Measurements from ENCODE around the gene CD5L.

CD5L gene

DNA sequence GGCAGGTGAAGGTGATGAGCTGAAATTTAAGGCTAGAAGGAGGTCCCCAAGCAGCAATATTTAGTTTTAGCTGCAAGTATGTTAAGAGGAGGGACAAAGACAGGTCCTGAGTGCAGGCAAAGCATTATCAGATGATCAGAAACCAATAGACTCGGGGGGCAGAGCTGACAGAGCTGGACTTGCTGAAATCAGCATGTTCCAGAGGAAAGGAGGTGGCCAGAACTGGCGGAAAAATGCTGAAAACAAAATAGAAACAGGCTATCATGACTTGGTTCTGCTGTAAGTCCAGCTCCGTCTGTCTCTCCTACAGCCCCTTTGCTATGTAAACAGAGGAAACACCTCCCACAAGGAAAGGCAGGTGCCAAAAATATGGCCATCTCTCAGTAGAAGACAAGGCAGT, at the start of gene CD5L:
Gene CD5L, minus strand, starts transcription at position 101 of the 400 bp plus-strand sequence. CDS start 107 bp downstream, outside the sequence.
- no peak for DNase-seq (ENCODE audit: low read depth in 2 of 2)

DNA sequence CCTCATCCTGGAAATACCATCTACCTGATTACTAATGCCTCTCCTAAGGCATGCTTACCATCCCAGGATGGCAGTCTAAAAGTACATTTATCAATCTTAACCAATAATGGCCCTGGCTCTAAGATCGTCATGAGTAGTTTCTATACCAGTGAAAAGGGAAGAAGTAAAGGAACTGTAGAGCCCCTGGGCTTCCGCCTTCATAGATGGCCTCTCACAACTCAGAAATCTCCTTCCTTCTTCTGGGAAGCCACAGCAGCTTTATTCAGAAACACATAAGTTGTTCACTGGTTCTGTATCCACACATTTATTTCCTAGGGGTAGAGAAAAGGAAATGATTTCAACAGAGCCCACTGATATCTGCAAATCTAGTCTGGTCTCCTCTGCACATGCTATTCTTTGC, 41.0 kb upstream of the CD5L start:
- no peak for DNase-seq (ENCODE audit: low read depth in 2 of 2)

DNA sequence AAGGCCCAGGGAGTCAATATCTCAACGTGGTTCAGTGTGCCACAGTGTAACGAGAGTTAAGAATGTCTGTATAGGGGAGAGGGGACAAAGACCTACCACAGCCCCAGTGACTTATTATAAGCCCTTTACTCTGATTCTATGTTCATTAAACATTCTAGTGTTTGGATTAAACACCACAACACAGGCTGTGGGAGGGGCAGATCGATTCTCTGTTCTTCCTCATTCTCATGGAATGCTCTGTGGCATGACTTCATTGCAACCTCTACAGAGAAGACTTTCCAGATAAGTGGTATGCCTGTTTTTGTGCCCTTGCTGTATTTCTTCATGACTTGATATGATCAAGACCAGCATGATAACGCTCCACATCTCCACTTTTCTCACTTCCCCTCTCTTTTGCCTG, 39.0 kb upstream of the CD5L start:
- DNase-seq (ENCODE audit: low read depth in 2 of 2) = no peak

DNA sequence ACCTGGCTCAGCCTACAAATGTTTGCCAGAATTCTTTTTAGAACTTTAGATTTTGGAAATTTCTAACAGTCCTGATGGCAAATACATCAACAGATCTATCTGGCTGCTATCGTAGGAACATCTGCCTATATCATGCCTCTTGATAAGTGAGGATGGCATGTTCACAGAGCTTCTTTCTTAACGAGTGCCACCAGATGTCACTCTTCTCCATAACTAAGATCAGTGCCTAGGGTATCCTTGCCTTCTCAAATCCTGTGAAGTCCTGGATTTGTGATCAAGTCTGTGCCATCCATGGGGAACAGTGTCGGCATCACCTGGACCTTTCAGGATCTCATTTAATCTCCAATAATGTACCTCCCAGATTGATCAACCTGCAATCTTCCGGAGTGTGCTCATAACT, 36.5 kb upstream of the CD5L start:
- DNase-seq (ENCODE audit: low read depth in 2 of 2) = no peak

DNA sequence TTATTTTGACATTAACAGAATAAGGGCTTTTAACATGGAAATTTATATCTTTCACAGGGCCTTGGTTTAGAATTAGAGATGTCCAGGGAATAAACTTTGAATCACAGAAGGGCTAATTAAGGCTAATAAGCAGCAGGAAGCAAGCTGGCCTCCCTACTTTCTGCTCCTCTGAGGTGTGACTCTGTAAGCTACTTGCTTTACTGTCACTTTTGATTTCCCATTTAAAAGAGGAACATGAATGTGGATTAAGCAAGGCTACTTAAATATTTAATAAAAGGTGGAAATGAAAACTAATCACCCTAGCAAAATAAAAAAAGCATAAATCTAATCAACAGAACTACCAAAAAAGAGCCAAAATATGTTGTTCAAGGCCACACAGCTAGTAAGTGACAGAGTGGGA, 28.9 kb upstream of the CD5L start:
- no peak for DNase-seq (ENCODE audit: low read depth in 2 of 2)

DNA sequence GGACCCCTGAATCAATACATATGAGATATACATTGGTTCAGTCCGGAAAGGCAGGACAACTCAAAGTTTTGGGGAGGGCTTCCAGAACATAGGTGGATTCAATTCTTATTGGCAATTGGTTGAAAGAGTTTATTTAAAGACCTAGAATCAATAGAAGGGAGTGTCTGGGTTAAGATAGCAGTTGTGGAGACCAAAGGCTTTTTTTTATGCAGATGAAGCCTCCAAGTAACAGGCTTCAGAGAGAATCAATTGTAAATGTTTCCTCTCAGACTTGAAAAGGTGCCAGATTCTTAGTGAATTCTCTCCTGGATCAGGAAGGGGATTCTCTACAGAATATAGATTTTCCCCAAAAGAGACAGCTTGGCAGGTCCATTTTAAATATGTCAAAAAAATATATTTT, 27.0 kb upstream of the CD5L start:
- no peak for DNase-seq (ENCODE audit: low read depth in 2 of 2)

DNA sequence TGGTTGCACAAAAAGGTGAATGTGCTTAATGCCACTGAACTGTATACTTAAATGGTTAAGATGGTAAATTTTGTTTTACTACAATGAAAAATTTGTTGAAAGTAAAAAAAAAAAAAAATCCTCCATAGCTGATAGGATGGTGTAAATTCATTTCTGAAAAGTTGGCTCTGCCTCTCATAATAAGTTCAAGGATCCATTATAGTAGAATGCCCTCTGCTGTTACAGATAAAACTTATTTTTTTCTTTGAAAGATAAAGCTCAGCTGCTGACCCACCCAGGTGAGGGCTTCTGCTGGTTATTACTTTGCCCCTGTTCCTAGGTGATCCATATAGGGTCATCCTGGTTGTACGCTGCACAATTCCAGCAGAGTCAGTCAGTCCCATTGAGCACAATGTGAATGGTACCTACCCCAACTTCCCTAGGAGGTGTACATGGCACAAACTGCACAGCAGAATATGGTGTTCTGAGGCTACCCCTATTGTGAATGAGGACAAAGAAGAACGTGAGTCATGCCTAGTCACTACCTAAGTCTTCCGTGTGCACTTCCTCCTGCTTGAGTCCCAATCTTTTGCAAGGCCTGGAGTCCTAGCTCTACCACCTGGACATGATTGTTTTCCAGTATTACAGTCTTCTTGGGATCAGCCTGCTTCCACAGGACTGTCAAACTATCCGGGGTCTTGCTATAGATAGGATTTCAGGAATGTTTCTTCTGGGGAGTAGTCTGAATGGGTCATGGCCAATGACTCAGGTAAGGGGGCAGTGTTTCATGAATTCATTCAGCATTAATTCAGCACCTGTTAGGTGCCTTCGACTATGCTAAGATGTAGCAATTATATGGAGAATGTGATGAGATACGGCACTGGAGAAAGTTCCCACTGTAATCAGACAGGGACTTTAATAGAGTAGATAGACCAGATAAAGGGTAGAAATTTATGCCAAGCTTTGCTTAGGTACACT, 20.8 kb upstream of the CD5L start:
- no peak for DNase-seq (ENCODE audit: low read depth in 2 of 2)

DNA sequence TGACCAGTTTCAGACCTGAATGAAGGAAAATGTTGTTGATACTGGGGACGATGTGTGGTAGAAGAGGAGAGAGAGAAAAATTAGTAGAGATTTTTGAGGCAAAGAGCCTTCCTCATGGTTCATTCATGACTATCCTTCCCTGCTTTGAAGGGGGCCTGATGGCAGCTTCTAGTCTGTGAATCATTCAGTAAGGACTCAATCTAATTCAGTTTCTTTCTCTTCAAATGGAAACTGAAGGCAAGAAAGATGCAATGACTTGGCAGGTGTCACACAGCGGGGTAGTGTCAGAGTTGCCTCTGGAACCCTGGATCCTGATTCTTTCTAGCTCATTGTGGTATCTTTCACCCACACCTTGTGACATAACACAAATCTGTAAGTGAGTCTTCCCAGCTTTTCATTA, 14.9 kb upstream of the CD5L start:
- DNase-seq (ENCODE audit: low read depth in 2 of 2) = no peak

DNA sequence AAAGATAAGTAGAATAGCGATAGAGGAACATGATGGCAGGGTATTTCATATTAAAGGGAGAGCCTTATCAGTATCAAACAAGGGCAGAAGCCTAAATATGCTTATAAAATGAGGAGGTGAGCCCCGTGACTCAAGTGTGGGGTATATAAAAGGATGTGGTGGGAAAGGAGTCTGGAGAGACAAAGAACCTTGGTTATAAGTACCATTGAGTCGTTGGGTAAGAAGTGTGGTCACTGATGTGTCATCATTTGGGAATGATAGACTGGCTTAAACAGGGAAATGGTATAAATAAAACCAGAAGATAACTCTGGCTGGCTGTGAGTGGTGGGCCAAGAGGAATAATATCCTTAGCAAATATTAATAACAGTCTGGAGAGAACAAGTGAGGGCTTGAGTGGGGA, 10.9 kb upstream of the CD5L start:
- DNase-seq (ENCODE audit: low read depth in 2 of 2) = no peak

DNA sequence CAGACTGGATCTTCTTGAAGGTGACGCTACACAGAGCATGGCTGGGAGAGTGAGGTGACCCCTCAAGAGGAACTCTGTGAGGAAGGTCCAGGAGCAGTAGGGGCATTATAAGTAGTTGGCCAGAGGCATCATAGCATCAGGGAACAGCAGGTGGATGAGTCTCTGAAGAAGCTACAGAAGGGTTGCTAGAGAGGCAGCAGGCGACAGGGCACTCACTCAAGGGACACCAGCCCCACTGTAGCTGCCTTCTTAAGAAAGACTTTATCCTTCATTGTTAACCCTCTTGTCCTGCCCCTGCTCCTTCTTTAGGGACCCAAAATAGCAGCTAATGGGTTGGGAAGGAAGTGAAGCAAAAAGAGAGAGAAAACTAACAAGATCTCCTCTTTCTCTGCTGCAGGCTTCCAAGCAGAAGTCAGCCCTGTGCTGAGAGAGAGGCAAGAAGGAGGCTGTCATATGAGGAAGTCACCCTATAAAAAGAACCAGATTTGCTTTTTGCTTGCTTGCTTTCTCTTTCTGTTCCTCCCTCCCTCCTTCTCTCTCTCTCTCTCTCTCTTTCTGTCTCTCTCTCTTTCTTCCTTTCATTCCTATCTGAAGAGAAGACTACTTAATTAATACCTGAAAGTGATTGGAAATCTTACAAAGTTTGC, 7.7 kb upstream of the CD5L start:
- no peak for DNase-seq (ENCODE audit: low read depth in 2 of 2)

DNA sequence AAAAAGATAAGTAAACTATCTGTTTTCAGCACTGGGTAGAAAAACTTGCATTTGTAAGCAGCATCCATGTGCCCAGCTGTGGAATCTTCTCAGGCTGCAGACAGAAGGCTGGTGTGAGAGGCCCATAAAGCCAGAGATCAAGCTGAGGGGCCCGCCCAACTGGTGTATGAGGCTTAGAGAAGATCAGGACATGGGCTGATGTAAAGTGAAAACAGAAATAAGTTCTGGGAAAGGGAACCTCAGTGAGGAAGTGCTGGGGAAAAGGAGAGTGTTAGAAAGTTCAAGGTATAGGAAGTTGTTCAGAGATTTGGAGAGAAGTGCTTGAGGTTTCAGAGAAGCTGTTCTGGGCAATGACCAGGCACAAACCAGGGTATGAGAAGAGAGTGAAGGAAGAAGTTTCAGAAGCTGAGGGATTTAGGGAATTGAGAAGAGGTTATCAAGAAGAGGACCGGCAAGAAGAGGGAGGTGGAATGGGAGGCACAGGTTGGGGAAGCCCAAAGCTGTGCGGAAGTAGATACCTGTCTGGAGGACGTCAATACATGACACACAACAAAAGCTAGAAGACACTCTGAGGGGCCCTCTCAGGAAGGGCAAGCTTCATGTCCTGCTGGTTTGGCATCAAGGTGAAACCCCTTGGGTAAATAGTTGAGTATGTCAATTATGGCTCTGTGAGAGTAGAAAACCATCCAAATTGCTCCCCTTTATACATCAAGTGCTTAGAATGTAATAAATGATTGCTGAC, 2.7 kb upstream of the CD5L start:
- DNase-seq (ENCODE audit: low read depth in 2 of 2) = no peak

DNA sequence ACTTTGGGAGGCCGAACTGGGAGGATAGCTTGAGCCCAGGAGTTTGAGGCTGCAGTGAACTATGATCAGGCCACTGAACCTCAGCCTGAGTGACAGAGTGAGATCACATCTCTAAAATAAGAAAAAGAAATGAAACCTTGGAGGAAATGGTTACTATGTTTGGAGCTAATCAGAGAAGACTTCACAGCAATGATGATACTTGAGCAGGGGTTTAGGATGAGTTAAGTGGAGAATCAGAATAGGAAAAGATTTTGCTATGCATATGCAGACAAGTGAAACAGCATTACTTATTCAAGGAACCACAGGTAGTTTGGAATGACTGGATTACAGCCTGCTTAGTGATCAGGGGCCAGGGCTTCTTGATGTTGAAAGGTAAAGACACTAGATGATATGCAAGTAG, 1.3 kb upstream of the CD5L start:
- no peak for DNase-seq (ENCODE audit: low read depth in 2 of 2)

DNA sequence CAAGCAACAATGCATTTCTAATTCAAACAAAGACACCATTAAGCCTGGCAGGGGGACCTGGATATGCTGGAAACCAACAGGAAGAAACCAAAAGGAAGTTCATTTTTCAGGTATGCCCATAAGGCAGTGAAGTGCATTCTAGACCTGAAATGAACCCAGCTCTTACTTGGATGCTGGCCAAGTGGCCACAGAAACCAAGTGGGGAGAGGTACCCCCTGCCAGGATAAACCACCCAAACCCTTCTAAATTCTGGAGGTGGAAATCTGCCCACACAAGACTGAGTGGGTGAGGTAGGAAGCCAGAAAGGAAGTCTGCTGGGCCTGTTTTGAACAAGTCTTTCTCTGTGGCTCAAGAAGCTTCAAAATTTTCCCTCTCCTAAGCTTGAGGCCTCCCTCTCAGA, 2.6 kb downstream of the CD5L start:
- DNase-seq (ENCODE audit: low read depth in 2 of 2) = no peak

DNA sequence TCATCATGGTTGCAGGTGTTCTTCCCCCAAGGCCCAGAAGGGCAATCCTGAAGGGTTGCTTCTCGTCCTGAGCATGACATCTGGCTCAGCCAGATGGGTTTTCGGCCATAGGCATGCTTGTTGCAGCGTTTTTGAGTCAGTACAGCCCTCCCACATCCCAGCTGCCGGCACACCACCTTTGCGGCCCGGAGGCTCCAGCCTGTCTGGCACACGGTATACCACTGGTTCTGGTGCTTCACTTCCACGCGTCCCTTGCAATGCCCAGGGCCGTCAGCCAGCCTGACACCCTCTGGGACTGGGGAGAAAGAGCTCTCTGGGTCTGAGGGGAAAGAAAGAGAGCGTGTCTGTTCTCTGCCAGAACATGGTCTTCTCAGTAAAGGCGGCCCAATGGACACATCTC, 7.2 kb downstream of the CD5L start:
- DNase-seq (ENCODE audit: low read depth in 2 of 2) = no peak

DNA sequence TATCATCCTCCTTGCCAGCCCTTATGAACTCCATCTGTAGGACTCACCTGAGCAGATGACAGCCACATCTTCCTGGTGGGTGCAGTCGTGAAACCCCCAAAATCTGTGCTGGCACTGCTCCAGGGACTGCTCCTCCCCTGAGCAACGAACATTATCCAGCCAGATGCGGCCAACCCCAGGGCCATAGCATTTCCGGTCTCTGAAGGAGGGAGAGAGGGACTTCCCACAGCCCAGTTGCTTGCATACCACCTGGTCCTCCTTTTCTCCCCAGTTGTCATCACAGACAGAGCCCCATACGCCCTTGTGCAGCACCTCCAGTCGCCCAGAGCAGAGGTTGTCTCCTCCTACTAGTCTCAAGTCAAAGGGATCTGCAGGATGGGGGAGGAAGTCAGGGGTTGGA, 8.5 kb downstream of the CD5L start:
- DNase-seq (ENCODE audit: low read depth in 2 of 2) = no peak

DNA sequence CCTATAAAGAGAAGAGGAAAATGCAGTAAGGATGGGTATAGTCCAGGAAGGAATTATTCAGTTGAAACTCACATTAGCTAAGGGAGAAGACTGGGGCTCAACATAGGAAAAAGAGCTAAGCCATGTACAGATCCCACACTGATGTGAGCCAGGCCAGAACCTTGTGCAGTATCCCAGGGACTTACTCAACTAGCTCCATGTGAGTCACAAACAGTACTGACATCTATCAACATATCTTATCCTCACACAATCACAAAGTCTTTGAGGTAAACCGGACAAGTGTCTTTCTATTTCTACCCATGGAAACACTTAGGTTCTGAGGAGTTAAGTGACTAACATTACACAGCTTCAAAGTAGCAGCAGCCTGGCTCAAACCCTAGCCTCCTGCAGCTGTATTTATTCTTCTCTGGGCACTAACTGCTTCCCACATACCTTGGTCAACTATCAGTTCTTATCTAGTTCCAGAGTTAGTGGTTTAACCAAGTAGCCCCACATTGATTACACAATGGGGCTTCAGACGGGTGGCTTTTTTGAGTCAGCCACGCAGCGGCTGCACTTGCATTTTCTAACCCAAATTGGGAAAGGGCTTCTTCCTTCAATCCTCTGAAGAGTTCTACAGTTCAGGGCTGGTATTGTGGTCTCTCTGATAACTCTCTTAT, 9.5 kb downstream of the CD5L start:
- no peak for DNase-seq (ENCODE audit: low read depth in 2 of 2)

DNA sequence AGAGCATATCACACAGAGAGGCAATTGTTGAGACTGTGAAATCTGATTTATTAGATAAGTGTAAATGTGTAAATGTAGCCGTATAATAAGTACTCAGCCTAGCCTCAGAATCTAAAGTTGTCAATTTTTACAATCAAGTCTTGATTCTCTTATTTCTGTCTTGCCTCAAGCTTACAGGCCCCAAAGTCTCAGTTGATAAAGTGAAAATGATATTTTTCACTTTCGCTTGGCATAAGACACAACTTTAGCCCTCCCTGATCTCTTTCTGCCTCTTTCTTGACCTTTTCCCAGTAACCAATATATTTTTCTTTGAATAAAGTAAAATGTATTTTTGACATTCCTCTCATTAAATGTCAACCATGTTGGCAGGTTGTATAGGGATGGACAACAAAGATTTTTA, 10.7 kb downstream of the CD5L start:
- DNase-seq (ENCODE audit: low read depth in 2 of 2) = no peak

DNA sequence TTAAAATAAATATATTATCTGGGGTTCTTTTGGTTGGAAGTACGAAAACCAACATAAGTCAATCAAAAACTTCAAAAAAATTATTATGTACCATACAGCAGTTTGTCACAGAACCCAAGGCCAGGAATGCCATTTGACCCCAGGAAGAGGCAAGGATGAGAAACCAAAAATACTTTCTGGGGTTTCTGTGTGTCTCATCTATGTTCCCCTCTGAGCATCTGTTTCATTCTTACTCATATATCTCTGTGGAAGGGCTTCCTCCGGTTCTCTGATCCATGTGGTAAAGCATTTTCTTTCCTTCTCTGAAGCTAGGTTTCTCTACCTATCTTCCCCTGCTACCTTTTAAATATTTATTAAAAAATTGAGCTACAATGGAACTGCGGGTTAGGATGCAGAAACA, 11.9 kb downstream of the CD5L start:
- no peak for DNase-seq (ENCODE audit: low read depth in 2 of 2)

DNA sequence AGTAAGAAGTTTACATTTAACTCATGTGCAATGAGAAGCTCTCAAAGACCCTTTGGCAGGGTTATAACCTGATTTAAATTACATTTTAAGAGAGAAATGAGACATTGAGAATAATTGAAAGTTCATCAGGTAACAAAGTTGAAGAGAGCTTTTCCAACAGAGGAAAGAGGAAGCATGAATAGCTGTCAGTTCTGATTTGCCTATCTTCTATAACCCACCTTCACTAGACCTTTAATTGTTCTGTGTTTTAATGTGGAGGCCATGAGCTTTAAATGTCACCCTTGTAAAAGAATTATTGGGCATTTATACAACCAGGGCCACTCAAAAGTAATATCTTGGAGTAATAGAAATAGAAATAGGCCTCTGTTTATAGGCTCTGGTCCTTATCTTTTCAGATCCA, 12.4 kb downstream of the CD5L start:
- no peak for DNase-seq (ENCODE audit: low read depth in 2 of 2)

DNA sequence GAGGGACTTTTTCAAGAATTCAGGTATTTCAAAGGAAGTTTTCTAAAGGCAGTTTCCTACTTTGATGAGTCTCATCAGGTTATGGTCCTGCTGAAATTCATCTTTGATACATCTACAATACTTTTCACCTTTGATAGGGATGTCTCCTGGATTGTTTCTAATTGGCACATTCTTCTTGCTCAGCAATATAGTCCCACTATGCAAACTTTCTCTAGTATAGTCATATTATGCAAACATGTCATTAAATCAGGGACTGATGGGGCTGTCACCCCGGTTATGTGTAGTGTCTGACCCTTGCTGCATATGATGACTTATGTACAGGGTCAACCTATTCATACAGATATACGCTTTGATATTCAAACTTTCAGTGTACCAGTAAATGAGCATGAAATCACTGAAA, 21.3 kb downstream of the CD5L start:
- no peak for DNase-seq (ENCODE audit: low read depth in 2 of 2)

DNA sequence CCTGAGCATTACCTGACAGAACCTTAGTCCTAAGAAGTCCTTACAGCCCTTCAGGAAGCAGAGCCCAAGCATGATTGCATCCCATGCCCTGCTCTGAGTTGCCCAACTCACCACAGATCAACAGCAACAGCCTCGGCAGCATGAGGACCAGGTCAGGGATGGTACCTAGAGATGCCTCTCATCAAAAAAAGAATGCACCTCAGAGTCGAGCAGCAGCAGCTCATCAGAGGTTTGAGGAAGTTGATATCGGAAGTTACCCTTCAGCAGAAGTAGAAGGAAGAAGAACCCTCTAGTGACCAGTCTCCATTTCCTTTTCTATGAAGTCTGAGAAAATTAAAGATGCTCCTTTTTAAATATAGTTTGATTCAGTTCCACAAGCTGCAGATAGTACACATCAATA, 21.7 kb downstream of the CD5L start, which contains the start of gene FCRL1:
Gene FCRL1, minus strand, starts transcription at position 225 of the 400 bp plus-strand sequence. Its CDS starts 83 bp downstream, at position 142.
- no peak for DNase-seq (ENCODE audit: low read depth in 2 of 2)

DNA sequence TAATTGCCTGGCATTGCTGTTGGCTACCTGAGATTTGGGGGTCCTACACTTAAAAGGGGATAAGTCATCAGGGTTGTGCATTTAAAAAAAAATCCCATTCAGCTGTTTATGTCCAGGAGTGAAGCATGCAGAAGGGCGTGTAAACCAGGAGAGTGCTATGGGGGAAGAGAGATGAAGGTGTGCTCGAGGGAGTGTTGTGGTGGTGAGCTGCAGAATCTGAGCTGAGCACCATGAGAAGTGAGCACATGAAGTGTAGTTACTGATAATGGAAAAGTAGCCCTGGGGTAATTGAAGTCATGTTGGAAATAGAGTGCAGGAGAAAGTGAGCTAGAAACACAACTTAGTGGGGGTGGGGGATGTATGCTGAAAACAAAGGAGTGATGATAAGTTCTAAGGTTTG, 22.4 kb downstream of the CD5L start:
- no peak for DNase-seq (ENCODE audit: low read depth in 2 of 2)
